ENCODE results near the gene REPS2. TPM values are rescaled to one million over a fixed set of nuclear protein-coding genes. Genes with fewer than 3 reads are reported as not detected.

REPS2 gene
- total RNA-seq, 1 donor: 0.43 TPM

- TF ChIP-seq CTCF (IDR thresholded peaks at IDR 0.05; ENCODE audit: insufficient read depth, low read depth, low read length): no peak
- no peak for DNase-seq (ENCODE audit: low read depth)
- H3K4me3 ChIP-seq (ENCODE audit: low read depth, low read length): no peak overlapping the region
Measured at GRCh38 chrX:17098516-17099247, 152.2 kb downstream of the REPS2 start.

GRCh38 chrX:17104433-17104832 lies 158.0 kb downstream of the REPS2 start:
- DNase-seq (ENCODE audit: low read depth): no peak
- TF ChIP-seq CTCF (IDR thresholded peaks at IDR 0.05; ENCODE audit: insufficient read depth, low read depth, low read length): no peak
- H3K4me3 ChIP-seq (ENCODE audit: low read depth, low read length): no peak overlapping the region

- DNase-seq (ENCODE audit: low read depth): no peak
- TF ChIP-seq CTCF (IDR thresholded peaks at IDR 0.05; ENCODE audit: insufficient read depth, low read depth, low read length): no peak
- no peak overlapping the region for H3K4me3 ChIP-seq (ENCODE audit: low read depth, low read length)
Measured at GRCh38 chrX:17120816-17121215, 174.4 kb downstream of the REPS2 start.

GRCh38 chrX:17154001-17154400 lies 207.5 kb downstream of the REPS2 start:
- DNase-seq (ENCODE audit: low read depth): no peak
- H3K4me3 ChIP-seq (ENCODE audit: low read depth, low read length): no peak overlapping the region
- TF ChIP-seq CTCF (IDR thresholded peaks at IDR 0.05; ENCODE audit: insufficient read depth, low read depth, low read length): no peak

GRCh38 chrX:17160975-17161374 lies 214.5 kb downstream of the REPS2 start:
- H3K4me3 ChIP-seq (ENCODE audit: low read depth, low read length): no peak overlapping the region
- no peak for TF ChIP-seq CTCF (IDR thresholded peaks at IDR 0.05; ENCODE audit: insufficient read depth, low read depth, low read length)
- DNase-seq (ENCODE audit: low read depth): no peak

- DNase-seq (ENCODE audit: low read depth): no peak
- no peak overlapping the region for H3K4me3 ChIP-seq (ENCODE audit: low read depth, low read length)
- TF ChIP-seq CTCF (IDR thresholded peaks at IDR 0.05; ENCODE audit: insufficient read depth, low read depth, low read length): no peak
Measured at GRCh38 chrX:17161991-17162390, 215.5 kb downstream of the REPS2 start.

GRCh38 chrX:17164079-17164478 lies 217.6 kb downstream of the REPS2 start:
- H3K4me3 ChIP-seq (ENCODE audit: low read depth, low read length): no peak overlapping the region
- TF ChIP-seq CTCF (IDR thresholded peaks at IDR 0.05; ENCODE audit: insufficient read depth, low read depth, low read length): no peak
- DNase-seq (ENCODE audit: low read depth): no peak

All from fibroblast of villous mesenchyme (primary cell).